Measurements from ENCODE around the gene HBG1. TPM values are rescaled to one million over a fixed set of nuclear protein-coding genes. Genes with fewer than 3 reads are reported as not detected.

The HBG1 gene
- total RNA-seq, 1 donor from 2014 or later = not detected

DNA sequence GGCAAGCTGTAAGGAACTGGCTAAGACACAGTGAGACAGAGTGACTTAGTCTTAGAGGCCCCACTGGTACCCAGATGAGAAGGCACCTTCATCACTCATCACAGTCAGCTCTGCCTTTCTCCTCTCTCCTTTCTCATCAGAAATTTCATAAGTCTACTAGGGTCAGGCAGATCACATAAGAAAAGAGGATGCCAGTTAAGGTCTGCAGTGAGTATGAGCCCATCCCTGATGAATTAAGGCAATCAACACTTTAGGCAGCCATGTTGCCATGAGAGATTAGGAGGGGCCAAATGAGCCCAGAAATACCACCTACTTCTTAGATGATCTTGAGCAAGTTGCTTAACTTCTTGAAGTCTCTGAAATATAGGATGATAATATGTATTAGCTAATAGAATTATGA lies 31.9 kb upstream of the HBG1 start:
- intact Hi-C loops (cut with DNase I) = no loop called here
- TF ChIP-seq, protein P1, sequence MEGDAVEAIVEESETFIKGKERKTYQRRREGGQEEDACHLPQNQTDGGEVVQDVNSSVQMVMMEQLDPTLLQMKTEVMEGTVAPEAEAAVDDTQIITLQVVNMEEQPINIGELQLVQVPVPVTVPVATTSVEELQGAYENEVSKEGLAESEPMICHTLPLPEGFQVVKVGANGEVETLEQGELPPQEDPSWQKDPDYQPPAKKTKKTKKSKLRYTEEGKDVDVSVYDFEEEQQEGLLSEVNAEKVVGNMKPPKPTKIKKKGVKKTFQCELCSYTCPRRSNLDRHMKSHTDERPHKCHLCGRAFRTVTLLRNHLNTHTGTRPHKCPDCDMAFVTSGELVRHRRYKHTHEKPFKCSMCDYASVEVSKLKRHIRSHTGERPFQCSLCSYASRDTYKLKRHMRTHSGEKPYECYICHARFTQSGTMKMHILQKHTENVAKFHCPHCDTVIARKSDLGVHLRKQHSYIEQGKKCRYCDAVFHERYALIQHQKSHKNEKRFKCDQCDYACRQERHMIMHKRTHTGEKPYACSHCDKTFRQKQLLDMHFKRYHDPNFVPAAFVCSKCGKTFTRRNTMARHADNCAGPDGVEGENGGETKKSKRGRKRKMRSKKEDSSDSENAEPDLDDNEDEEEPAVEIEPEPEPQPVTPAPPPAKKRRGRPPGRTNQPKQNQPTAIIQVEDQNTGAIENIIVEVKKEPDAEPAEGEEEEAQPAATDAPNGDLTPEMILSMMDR (IDR thresholded peaks at IDR 0.05) = no peak
- Histone ChIP-seq H3K36me3 (no peaks in the 10 kb centered on the region), H3K9me3 (no peaks in the 10 kb centered on the region), H3K27ac (no peak overlapping the region), H3K4me3 (no peak overlapping the region), H3K4me1 (no peaks in the 10 kb centered on the region), H3K27me3 (no peaks in the 10 kb centered on the region)
- DNase-seq (ENCODE audit: low spot score in 2 of 2) = no peak

DNA sequence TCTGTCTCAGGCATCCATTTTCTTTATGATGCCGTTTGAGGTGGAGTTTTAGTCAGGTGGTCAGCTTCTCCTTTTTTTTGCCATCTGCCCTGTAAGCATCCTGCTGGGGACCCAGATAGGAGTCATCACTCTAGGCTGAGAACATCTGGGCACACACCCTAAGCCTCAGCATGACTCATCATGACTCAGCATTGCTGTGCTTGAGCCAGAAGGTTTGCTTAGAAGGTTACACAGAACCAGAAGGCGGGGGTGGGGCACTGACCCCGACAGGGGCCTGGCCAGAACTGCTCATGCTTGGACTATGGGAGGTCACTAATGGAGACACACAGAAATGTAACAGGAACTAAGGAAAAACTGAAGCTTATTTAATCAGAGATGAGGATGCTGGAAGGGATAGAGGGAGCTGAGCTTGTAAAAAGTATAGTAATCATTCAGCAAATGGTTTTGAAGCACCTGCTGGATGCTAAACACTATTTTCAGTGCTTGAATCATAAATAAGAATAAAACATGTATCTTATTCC lies 31.0 kb upstream of the HBG1 start:
- peak; percentile 27 to 73 for DNase-seq (ENCODE audit: low spot score in 2 of 2)
- no peaks in the 10 kb centered on the region for H3K4me1 ChIP-seq
- intact Hi-C loops (cut with DNase I) = no loop called here
- H3K9me3 ChIP-seq = no peaks in the 10 kb centered on the region
- no peak overlapping the region for H3K4me3 ChIP-seq
- H3K27ac ChIP-seq = no peak overlapping the region
- no peaks in the 10 kb centered on the region for H3K36me3 ChIP-seq
- TF ChIP-seq, protein P1 (IDR thresholded peaks at IDR 0.05) = no peak
- no peaks in the 10 kb centered on the region for H3K27me3 ChIP-seq

DNA sequence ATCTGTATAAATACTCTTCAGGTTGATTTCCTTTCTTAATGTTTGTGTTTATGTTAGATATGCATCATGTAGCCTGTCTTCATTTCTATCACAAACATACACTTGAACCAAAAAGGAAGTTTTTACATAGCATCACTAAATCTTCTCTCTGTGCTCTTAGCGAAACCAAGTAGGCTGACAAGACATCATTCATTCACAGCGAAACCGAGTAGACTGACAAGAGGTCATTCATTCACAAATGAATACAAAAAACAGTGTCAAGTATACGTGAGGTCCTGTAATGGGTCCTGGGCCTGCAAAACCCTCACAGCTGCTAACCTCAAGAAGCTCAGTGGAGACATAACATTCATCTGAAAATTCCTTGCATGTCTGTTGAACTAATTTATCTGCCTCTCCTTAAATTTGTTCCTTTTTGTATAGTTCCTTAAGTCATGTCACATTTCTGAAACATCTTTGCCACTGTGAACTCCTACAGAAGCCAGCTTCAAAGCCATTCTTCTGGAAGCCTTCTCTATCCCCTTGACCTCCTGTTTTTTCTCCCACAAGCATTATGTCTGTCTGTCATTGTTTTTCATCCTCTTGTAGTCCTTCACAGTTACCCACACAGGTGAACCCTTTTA lies 29.9 kb upstream of the HBG1 start:
- Histone ChIP-seq H3K36me3 (no peaks in the 10 kb centered on the region), H3K9me3 (no peaks in the 10 kb centered on the region), H3K27ac (no peak overlapping the region), H3K27me3 (no peaks in the 10 kb centered on the region), H3K4me3 (no peak overlapping the region), H3K4me1 (no peaks in the 10 kb centered on the region)
- TF ChIP-seq, protein P1 (IDR thresholded peaks at IDR 0.05) = no peak
- intact Hi-C loops (cut with DNase I) = no loop called here
- DNase-seq (ENCODE audit: low spot score in 2 of 2) = no peak

DNA sequence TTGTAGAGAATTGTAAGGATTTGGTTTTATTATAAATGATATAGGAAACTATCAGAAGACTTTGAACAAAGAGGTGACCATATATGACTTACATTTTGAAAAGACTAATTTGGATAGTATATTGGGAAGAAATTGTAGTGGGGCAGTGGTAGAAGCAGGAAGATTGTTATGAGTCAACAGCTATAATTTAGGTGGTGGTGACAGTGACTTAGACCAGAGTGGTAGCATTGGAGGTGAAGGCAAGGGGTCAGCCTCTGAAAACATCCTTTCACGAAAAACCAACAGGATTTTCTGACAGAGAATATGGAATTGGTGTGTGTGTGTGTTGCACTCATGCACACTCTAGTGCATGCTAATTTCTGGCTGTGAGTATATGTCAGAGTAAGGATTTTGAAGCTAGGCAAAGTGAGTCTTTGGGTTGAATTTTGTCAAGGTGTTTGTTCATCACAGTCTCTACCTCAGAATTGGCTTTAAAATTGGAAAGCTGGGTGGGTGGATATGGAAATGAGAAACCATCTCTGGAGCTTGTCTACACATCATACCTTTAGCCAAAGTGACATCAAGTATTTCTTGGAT lies 28.2 kb upstream of the HBG1 start:
- no peak overlapping the region for H3K4me3 ChIP-seq
- no peak for DNase-seq (ENCODE audit: low spot score in 2 of 2)
- no peaks in the 10 kb centered on the region for H3K27me3 ChIP-seq
- H3K36me3 ChIP-seq = no peaks in the 10 kb centered on the region
- no peaks in the 10 kb centered on the region for H3K4me1 ChIP-seq
- TF ChIP-seq, protein P1 (IDR thresholded peaks at IDR 0.05) = no peak
- no peaks in the 10 kb centered on the region for H3K9me3 ChIP-seq
- intact Hi-C loops (cut with DNase I) = no loop called here
- H3K27ac ChIP-seq = no peak overlapping the region

DNA sequence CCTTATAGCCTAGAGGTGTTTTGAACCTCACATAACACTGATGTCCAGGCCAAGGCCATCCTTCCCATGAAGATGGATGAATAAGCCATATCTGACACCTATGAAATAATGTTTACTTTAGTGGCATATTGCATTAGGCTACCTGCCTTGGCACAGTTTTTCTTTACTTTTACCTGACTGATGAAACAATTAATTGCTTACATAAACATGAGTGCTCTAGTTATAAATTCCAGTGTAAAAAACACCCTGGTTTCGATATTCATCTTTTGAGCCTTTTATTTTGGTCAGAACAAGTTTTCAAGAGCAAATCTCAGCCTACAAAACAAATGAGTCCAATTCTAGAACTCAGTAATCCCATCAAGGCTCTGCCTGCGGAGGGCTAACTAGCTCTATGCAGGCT lies 27.0 kb upstream of the HBG1 start:
- Histone ChIP-seq H3K27ac (no peak overlapping the region), H3K27me3 (no peaks in the 10 kb centered on the region), H3K9me3 (no peaks in the 10 kb centered on the region), H3K4me1 (no peaks in the 10 kb centered on the region), H3K4me3 (no peak overlapping the region), H3K36me3 (no peaks in the 10 kb centered on the region)
- no peak for DNase-seq (ENCODE audit: low spot score in 2 of 2)
- TF ChIP-seq, protein P1 (IDR thresholded peaks at IDR 0.05) = no peak
- intact Hi-C loops (cut with DNase I) = no loop called here
